ENCODE measurements around the gene LAMA5. TPM values are rescaled to one million over a fixed set of nuclear protein-coding genes. Genes with fewer than 3 reads are reported as not detected.

The LAMA5 gene
- total RNA-seq, 1 donor from 2014 or later, result 0.70 TPM

- intact Hi-C loops (cut with micrococcal nuclease), result no loop called here
Observed at GRCh38 chr20:62269378-62269777, 97.7 kb downstream of the LAMA5 start.

GRCh38 chr20:62268228-62268900, 98.7 kb downstream of the LAMA5 start:
- intact Hi-C loops (cut with micrococcal nuclease), result no loop called here

- intact Hi-C loops (cut with micrococcal nuclease), result no loop called here
Observed at GRCh38 chr20:62267543-62267942, 99.6 kb downstream of the LAMA5 start.

GRCh38 chr20:62266851-62267250, 100.3 kb downstream of the LAMA5 start:
- intact Hi-C loops (cut with micrococcal nuclease), result no loop called here

- intact Hi-C loops (cut with micrococcal nuclease), result no loop called here
Observed at GRCh38 chr20:62266340-62266739, 100.8 kb downstream of the LAMA5 start.

- intact Hi-C loops (cut with micrococcal nuclease), result no loop called here
Observed at GRCh38 chr20:62265365-62265764, 101.7 kb downstream of the LAMA5 start.

GRCh38 chr20:62263396-62263795, 103.7 kb downstream of the LAMA5 start:
- intact Hi-C loops (cut with micrococcal nuclease), result no loop called here

GRCh38 chr20:62262064-62262463, 105.0 kb downstream of the LAMA5 start:
- intact Hi-C loops (cut with micrococcal nuclease), result no loop called here

GRCh38 chr20:62259294-62259565, 107.9 kb downstream of the LAMA5 start:
- intact Hi-C loops (cut with micrococcal nuclease), result no loop called here

Other genes starting within 250 kb of the LAMA5 start
- 38.6 and 39.4 TPM in 2 replicates for gene LSM14B, start 244.8 kb downstream of the LAMA5 start, total RNA-seq
- 317 and 321 TPM in 2 replicates for gene PSMA7, start 223.9 kb downstream of the LAMA5 start, total RNA-seq
- 20.0 and 22.0 TPM in 2 replicates for gene SS18L1, start 223.5 kb downstream of the LAMA5 start, total RNA-seq
- gene MTG2, start 184.3 kb downstream of the LAMA5 start, total RNA-seq, result 30.9 and 33.4 TPM in 2 replicates
- gene HRH3, start 147.0 kb downstream of the LAMA5 start, total RNA-seq, result not detected in 2 replicates
- gene OSBPL2, start 128.8 kb downstream of the LAMA5 start, total RNA-seq, result 27.2 TPM in 2 replicates
- 109 and 114 TPM in 2 replicates for gene ADRM1, start 64.3 kb downstream of the LAMA5 start, total RNA-seq
- gene RPS21, start 19.8 kb upstream of the LAMA5 start, total RNA-seq, result 1,960 and 1,982 TPM in 2 replicates
- 21.9 and 22.0 TPM in 2 replicates for gene CABLES2, start 40.0 kb upstream of the LAMA5 start, total RNA-seq
- gene RBBP8NL, start 60.2 kb upstream of the LAMA5 start, total RNA-seq, result not detected in 2 replicates
- not detected in 2 replicates for gene GATA5, start 108.7 kb upstream of the LAMA5 start, total RNA-seq

All from T-helper 2 cell treated with Interferon-gamma antibody and Interleukin-4, amounts not matched to agents 100 ng/mL and 5 ng/mL, for 36 hours (primary cell).